NOMO-1 treated with DMSO at 0.1 percent for 48 hours (cell line): Measurements from ENCODE around the gene CLDN5.

Experiments
- DNase-seq: peaks from one replicate; lab custom pipeline; 2025; ENCODE audit not compliant: unreplicated experiment; lab: John Stamatoyannopoulos, UW

Gene CLDN5

DNA sequence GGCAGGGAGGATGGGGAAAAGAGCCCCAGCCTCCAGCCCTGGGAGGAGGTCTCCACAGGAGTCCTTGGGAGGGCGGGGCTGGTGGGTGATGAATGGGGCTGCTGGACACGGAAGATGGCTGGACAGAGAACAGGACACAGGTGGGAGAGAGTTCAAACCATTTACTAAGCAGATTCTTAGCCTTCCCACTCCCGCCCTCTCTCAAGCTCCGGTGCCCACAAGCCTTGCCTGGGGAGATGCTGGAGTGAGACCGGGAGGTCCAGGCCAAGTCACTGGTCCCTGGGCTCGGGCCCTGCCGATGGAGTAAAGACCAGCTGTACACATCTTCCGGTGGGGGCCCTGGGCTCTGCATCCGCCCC lies 1.4 kb downstream of the CLDN5 start:
- DNase-seq = no peak

DNA sequence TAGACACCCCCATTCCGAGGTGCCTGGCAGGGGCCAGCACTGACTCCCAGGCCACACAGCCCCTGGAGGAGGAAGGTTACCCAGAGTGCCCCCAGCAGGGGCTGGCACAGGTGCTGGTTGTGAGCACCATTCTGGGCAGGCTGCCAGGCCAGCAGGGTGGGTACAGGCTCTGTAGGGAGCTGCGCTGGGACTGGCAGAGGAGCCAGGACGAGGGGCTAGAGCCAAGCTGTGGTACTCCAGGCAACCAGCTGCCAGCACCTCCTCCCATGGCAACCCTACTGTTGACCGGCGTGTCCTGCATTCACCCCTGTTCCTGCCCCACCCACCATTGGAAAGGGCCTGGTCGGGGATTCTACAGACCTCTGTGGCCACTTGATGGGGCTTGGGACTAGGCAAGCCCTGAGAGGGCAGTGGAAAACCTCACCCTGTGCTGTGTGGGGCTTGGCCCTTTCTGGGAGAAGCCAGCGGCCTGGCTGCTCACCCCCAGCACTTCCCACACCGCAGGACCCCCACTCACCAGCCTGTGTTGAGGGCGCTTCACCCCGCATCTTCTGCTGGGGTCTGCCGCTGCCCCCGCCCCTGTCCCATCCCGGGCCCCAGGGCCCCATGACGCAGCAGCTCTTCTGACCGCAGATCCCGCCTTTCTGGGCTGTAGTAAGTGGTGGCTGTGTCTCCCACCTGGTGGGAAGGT lies 1.9 kb downstream of the CLDN5 start:
- no peak for DNase-seq

DNA sequence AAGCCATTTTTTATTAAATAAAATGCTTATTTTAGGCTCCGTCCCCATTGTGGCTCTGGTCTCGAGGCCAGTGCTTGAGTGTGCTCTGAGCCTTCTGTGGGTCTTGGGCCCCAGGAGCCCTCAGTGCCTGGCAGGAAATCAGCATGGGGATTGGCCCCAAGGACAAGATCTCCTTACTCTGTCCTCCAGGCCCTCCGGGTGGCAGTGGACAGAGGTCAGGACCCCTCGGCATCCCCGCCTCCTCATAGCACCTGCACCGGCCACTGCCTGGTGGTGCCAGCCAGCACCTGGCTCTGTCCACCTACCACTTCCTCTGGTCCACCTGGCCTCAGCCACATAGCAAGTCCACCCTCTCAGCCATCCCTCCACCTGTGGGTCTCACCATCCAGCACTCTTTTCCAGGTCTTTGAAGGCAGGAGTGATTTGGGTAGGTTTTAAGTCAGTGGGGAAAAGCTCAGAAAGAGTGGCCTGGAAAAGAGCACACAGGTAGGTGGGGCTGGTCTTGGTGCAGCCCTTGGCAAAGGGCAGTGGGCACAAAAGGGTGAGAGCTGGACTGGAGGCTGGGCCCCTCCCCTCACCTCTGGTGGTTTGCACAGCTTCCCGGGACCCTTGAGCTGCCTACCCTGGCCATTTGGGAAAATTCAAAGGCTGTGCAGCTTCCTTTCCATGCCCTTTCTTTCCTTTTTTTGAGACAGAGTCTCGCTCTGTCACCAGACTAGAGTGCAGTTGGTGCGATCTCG lies 3.5 kb downstream of the CLDN5 start:
- DNase-seq = no peak

DNA sequence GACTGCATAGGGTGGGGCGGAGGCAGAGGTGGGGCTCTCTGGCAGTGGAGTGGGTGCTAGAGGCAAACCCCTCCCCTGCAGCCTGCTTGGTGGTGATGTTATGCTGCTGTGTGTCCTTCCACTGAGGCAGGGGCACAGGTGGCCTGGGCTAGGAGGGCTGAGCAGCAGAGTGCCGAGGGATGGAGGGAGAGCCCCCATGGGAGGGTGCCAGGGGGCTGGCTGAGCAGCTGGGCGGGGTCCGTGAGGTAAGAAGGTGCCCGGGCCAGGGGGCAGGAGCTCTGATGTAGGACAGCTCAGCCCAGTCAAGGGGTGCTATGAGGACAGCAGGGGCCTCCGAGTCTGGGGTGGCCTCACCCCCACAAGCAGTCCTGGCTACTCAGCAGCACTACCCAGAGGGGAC lies 4.2 kb downstream of the CLDN5 start:
- no peak for DNase-seq

DNA sequence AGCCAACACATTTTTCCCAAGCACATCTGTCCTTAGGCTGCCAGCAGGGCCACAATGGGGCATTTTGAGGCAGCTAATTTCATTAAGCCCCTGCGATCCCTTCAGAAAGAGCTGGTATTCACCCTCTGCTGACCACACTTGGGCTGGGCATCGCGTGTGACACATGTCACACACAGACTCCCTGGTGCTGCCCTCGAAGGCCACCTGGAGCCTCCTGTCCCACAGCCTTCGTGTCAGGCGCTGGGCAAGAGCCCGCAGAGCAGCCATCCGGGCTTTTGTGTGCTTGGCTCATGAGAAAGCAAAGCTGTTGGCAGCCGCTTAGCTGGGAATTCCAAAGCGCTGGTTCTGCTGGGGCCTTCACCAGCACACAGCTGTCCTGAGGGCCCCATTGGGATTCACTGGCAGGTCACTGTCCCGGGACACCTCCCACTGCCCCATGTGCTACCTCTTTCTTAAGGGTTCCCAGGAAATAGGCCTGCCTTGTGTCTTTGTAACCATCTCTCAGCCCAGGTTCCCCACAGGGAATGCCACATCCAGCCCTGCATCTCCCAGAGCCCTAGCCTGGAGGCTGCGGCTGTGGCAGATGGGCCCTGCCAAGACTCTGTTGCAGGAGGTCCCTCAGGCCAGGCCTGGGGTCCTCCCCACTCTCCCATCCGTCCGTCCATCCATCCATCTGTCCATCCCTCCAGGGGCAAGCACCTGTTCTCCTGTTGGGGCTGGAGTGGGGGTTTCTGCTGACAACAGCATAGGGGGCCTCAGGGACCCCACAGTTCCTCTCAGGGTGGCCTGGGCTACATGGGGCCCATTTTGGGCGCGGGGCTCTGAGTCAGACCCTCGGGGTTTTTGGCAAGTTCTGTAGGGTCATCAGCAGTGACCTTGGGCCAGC lies 4.9 kb downstream of the CLDN5 start:
- DNase-seq = no peak

DNA sequence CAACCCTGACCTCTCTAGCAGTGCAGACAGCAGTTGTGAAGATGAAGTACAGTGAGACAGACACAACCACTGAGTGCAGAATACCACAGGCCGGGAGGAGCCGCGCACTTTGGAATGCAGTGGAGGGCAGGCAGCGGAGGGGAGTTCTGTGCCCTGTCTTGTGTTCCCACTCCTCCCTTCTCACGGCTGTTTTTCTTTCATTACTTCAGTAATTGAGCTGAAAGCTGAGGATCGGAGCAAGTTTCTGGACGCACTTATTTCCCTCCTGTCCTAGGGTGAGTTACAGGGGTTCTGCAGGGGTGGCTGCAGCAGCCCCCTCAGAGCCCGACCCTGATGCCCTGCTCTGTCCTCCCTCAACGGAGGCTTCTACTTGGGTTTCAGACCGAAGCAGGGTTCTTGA lies 5.6 kb downstream of the CLDN5 start:
- no peak for DNase-seq

DNA sequence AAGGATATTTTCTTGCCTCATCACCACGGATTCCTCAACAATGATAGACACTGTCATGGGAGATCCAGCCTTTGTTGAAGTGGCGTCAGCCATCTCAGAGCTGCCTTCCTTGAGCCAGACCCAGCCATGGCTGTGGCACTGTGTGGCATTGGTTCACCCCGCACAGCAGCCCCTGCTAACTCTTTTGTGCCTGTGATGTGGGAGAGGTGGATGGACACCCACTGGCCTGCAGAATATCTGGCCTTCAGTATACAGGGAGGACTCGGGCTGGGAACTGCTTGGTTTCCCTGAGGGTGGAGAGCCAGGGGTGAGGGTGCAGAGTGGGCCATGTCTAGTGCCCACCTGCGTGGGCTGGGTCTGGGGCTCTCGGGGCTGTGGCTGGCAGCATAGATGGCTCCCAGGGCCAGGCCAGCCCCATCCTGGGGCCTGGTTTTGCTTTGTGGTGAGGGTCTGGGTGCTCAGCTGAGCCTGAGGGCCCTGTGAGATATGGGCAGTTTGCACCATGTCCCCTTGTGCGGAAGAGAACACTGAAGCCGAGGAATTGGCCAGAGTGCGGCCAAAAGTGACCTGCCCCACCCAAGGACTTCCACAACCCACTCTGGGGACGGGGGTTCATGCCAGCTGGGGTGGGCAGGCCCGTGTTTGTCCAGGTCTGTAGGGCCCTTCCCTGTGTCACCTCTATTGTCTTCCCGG lies 6.1 kb downstream of the CLDN5 start:
- no peak for DNase-seq

DNA sequence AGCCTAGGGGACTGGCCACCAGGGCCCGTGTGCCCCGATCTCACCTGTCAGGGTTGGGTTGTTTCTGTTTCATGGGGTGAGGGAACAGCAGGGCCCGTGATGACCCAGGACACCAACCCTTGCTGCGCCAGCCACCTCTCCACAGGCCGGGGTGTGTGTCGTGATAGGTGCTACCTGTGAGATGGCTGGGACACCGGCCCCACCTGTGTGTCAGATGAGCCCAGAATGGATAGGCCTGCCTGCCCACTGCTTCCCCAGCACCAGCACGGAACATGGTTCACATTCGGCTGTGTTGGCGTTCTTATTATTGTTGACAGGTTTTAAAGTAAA lies 7.1 kb downstream of the CLDN5 start:
- no peak for DNase-seq

DNA sequence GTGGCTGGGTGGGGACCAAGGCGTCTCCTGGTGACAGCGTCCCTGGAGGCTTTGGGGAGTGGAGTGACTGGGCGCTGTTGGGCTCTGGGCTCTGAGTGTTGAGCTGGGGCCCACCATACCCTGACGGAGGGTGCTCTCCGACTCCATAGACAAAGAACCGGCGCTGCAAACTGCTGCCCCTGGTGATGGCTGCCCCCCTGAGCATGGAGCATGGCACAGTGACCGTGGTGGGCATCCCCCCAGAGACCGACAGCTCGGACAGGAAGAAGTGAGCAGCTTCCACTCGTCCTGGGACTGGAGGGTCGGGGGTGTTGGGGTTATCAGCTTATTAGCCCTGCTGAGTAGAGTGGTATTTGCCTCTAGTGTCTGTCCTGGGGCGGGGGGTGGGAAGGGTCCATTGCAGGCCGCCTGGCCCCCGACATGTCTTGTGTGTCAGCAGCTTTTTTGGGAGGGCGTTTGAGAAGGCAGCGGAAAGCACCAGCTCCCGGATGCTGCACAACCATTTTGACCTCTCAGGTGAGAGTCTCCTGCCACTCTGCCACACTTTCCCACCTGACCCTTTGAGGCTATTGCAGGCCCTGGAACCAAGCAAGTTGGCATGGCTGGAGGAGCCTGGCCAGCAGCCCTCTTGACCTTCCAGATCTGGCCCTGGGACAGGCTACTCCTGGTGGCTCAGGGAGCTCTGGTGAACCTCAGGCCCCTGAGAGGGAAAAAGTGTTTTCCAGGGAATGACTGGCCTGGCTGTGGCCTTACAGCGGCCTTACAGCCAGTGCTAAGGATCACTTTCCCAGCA lies 7.6 kb downstream of the CLDN5 start:
- DNase-seq = no peak

DNA sequence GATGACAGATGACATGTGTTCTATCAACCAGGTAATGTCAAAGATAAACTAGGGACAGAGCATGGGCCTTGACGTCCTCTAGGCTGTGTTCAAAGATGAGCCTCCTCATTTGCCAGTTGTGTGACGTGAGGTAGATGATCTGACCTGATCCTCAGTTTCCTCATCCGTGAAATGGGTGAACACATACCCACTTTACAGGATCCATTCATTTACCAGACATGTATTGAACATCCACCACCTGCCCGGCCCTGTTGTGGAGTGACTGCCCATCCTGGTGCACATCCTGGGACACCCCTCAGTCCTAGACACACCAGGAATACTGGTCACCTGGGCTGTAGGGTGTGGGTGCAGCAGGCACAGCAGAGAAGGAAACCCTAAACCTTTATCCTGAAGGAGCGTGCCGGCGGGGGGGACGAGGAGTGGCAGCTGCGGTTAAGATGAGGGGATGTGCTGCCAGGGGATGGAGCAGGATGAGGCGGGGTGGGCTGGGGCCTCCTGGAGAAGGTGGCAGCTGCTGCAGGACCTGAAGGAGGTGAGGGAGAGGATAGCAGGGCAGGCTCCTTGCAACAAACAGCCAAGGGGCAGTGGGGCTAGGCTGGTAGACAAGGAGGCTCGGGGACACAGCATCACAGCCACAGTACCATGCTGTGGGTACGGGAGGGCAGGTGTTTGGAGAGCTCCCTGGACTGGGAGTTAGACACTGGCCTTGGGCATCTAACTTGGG lies 8.4 kb downstream of the CLDN5 start:
- no peak for DNase-seq

DNA sequence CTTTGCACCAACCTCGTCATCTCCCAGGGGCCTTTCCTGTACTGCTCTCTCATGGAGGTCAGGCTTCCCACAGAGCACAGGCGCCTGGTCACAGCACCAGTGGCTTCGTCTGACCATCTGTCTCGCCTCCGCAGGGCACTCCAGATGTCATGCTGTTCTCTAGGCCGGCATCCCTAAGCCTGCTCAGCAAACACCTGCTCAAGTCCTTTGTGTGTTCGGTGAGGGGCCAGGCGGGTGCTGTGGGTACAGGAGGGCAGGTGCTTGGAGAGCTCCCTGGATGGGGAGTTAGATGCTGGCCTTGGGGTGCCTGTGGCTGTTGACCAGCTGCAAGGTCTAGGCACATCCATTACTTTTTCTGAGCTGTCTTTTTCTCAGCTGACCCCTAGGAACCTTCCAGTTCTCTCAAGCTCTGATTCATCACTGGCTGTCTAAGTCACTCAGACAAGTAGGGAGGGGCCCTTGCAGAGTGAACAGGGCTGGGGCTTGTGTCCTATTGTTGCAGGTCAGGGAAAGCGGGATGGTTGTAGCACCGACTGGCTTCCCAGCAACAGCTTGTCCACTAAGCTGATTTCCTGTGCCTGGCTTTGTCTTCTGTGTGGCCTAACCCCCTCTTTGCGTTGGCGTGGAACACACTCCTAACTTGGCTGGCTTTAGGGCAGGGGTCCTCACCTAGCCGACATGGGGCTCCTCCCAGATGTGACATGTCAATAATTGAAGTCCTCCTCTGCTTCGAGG lies 9.2 kb downstream of the CLDN5 start:
- no peak for DNase-seq

DNA sequence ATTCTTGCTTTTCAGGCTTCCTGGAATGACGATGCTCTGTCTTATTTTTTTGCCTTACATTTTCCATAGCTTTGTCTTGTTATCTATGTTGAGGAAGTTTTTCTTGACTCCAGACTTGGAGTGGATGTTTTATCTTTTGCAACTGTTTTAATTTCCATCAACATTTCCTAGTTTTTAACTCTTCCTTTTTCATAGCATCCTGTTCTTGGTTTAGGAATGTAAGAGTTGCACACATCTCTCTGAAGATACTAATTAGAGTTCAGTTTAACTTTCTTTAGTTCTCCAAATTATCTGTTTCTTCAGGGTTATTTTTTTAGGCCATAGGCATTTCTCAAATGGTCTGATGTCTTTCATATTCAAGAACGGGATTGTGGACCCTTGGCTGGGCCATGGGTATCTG lies 10.4 kb downstream of the CLDN5 start:
- no peak for DNase-seq

DNA sequence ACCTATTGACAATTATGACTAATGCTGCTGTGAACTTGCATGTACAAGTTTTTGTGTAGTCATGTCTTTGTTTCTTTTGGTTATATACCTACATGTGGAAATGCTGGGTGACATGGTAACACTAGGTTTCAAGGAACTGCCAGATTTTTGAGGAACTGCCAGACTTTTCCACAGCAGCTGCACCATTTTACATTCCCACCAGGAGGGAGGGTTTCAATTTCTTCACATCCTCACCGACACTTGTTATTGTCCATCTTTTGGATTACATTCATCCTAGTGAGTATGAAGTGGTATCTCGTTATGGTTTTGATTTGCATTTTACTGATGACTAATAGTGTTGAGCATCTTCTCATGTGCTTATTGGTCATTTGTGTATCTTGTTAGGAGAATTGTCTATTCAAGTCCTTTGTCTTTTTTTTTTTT lies 13.3 kb downstream of the CLDN5 start:
- DNase-seq = no peak

DNA sequence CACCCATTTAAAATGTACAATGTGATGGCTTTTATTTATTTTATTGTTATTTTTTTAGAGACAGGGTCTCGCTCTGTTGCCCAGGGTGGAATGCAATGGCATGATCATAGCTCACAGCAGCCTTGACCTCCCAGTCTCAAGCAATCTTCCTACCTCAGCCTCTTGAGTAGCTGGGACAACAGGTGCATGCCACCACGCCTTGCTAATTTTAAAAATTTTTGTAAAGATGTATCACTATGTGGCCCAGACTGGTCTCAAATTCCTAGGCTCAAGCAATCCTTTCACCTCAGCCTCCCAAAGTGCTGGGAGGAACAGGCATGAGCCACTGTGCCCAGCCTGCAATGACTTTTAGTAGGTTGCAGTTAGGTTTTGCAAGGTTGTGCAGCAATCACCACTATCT lies 14.3 kb downstream of the CLDN5 start:
- DNase-seq = no peak

DNA sequence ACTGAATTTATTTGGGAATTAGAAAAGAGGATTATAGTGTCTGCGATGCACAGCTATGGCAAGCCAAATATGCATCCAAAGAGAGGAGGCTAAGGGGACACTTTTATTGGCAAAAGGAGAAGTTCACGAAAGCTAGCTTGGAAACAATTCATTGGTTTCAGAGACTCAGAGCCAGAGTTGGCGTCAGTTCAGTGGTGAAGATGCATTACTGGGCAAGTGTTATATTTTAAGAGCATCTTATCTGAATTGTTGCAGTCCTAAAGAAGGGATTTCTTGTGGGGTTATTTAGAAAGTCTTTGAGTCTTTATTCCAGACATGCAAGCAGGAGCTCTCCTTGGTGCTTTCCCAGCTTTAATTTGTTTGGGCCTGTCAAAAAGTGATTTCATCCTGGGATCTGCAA lies 15.0 kb downstream of the CLDN5 start:
- DNase-seq = no peak

DNA sequence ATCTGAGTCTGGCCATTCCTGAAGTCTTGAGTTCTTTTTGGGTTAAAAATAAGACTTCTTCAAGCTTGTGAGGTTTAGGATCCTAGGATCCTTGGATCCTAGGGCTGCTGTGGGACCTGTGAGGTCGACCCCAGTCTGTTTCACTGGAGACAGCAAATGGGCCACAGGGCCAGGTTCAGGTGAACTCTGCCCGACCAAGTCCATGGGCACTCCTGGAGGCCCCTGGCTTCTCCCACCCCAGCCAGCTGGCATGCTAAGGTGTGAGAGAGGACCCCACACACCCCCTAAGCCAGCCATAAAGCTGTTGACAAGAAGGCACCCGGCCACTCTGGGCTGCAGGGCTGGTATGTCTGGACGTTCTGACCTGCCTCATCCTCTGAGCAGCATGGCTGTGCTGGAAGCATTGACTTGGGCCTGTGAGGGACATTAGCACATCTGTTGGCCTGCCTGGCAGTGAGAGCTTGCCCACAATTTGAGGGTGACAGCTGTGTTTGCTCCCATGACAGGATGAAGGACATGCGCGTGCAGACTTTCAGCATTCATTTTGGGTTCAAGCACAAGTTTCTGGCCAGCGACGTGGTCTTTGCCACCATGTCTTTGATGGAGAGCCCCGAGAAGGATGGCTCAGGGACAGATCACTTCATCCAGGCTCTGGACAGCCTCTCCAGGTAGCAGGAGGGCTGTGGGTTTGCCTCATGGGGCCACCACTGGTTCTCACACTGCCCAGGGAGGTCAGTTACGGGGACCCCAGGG lies 16.0 kb downstream of the CLDN5 start:
- no peak for DNase-seq

DNA sequence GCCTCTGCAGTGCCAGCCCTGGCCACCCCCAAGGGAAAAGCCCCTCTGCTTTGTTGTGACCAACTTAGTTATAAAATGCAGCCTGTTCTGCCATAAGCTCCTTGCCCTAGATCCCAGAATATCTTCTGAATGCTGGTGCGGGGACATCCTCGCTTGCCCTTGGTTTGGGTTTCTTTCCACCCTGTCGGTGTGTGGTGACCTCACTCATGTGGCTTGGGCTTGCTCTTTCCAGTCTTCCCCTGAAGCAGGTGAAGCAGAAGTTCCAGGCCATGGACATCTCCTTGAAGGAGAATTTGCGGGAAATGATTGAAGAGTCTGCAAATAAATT lies 16.7 kb downstream of the CLDN5 start:
- DNase-seq = no peak

DNA sequence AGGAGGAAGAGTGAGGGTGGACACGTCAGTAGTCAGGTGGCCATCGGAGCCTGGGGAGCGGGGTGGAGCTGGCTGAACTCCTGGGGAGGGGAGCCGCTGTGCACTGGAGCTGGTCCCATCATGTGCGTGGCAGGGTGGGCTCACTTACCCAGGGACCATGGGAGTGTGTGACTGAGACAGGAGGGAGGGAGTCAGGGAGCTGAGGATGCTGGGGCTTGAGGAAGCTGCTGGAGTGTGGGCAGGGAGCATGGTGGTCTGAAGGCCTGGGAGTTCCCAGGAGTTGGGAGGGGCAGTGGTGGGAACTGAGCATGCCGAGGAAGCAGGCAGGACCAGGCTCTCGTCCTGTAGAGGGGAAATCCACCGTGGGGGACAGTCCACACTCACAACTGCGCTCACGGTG lies 18.0 kb downstream of the CLDN5 start:
- DNase-seq = no peak

DNA sequence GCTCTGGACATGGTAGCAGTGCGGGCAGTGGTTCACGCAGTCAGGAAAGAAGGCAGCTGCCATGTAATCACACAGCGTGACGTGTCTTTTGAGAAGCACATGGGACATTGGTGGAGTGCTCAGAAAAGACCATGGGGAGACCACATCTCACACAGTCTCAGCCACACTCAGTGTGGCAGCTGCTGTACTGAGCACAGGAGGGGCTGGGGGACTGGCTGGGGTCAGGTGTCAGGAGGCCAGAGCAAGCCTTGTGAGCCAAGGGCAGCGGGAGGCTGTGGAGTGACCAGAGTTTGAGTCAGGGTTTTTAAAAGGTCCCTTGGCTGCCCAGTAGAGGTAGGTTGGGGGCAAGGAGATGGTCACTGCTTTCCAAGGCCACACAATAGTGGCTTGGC lies 18.5 kb downstream of the CLDN5 start:
- no peak for DNase-seq
